K562 (cell line): ENCODE results near the gene AGBL1. TPM values are rescaled to one million over a fixed set of nuclear protein-coding genes. Genes with fewer than 3 reads are reported as not detected.

Source experiments
- ATAC-seq: fragments of 200-7000 bp; cut with Tn5 transposase; 3 replicates; pipeline ENCODE4 v1.9.1; 2020; ENCODE audit warnings: moderate library complexity
- BruUV-seq: library from RNA; stranded (reverse); fragments of 400-500 nt; replicated peaks from 2 replicates; lab custom pipeline; 2021; lab: Mats Ljungman, UMichigan
- CTCF ChIA-PET: fragments of 300-600 bp; formaldehyde crosslinking; extraction: SDS; loops from one replicate; lab custom pipeline; 2021; ENCODE audit warnings: low intra/inter-chr PET ratio; lab: Yijun Ruan, JAX
- POLR2A ChIA-PET: fragments of 300-600, 350-650 bp; sonication (Branson Sonifier 250); formaldehyde crosslinking; extraction: SDS; loops from one replicate; lab custom pipeline; 2021; ENCODE audit warnings: antibody characterized with exemption, inconsistent platforms; lab: Yijun Ruan, JAX
- DNase-seq, 4 experiments: peaks; one replicate each; pipeline versions ENCODE4 v3.0.0 to v3.0.0-alpha.2; 2011 to 2018; ENCODE audit warnings: low spot score in 3 of 4, mixed read lengths in 3 of 4; ENCODE audit errors: extremely low read depth in 1 of 4
- FAIRE-seq: peaks from 2 replicates; lab custom pipeline; 2011; peaks lifted over from hg19 to GRCh38; lab: Jason Lieb, UNC
- H2AFZ ChIP-seq: 2 replicates; pipeline ENCODE4 v1.6.0; 2011; ENCODE audit warnings: low read depth, low read length, control low read depth, inconsistent platforms
- H3K27ac ChIP-seq: fragments of 200-600 bp; 3 replicates; pipeline ENCODE4 v1.8.0; 2011; ENCODE audit warnings: low read depth, mild to moderate bottlenecking, control low read depth, inconsistent platforms, low read length, moderate library complexity, mixed read lengths; ENCODE audit errors: extremely low read depth
- H3K27me3 ChIP-seq, 2 experiments: fragments of 300-600 bp in 1 of 2; 2 replicates in 1 of 2; 3 replicates in 1 of 2; pipeline versions ENCODE4 v1.6.0 to v1.8.0; 2011; ENCODE audit warnings: inconsistent platforms in 2 of 2, low read length in 2 of 2, mild to moderate bottlenecking in 1 of 2, mixed read lengths in 1 of 2, moderate library complexity in 1 of 2; ENCODE audit not compliant: control insufficient read depth in 2 of 2, insufficient read depth in 2 of 2
- H3K36me3 ChIP-seq: fragments of 300-600 bp; 3 replicates; pipeline ENCODE4 v1.8.0; 2011; ENCODE audit warnings: mild to moderate bottlenecking, low read length, inconsistent platforms; ENCODE audit not compliant: control insufficient read depth, insufficient read depth
- H3K4me1 ChIP-seq, 2 experiments: fragments of 200-600 bp in 1 of 2; replicated peaks in 1 of 2; 2 replicates in 1 of 2; 3 replicates in 1 of 2; pipeline versions ENCODE4 v1.5.1 to v1.8.0; 2011; ENCODE audit warnings: inconsistent platforms in 2 of 2, low read length in 2 of 2, mild to moderate bottlenecking in 1 of 2, mixed read lengths in 1 of 2, moderate library complexity in 1 of 2; ENCODE audit not compliant: control insufficient read depth in 2 of 2, insufficient read depth in 2 of 2
- H3K4me2 ChIP-seq: 2 replicates; pipeline ENCODE4 v1.6.1; 2011; ENCODE audit warnings: low read length, control low read depth, inconsistent platforms, mixed read lengths; ENCODE audit not compliant: insufficient read depth
- H3K4me3 ChIP-seq: fragments of 200-600 bp; sonication (generic), shearing (Covaris generic); 2 replicates; pipeline ENCODE4 v1.5.1; 2016; ENCODE audit warnings: control low read depth, inconsistent platforms
- H3K79me2 ChIP-seq: fragments of 200-600 bp; 3 replicates; pipeline ENCODE4 v1.8.0; 2011; ENCODE audit warnings: low read length, inconsistent platforms; ENCODE audit not compliant: control insufficient read depth, insufficient read depth
- H3K9ac ChIP-seq, 2 experiments: 2 replicates each; pipeline versions ENCODE4 v1.6.0 to v1.6.1; 2011; ENCODE audit warnings: low read depth in 2 of 2, low read length in 2 of 2, control low read depth in 1 of 2, inconsistent platforms in 1 of 2, mild to moderate bottlenecking in 1 of 2, mixed read lengths in 1 of 2; ENCODE audit not compliant: insufficient read depth in 1 of 2
- H3K9me1 ChIP-seq: one replicate; pipeline ENCODE4 v1.6.0; 2011; ENCODE audit warnings: inconsistent platforms, mild to moderate bottlenecking, low read length, moderate library complexity; ENCODE audit not compliant: control insufficient read depth, insufficient read depth
- H3K9me3 ChIP-seq: replicated peaks from 2 replicates; pipeline ENCODE4 v1.5.1; 2011; ENCODE audit warnings: low read depth, low read length, inconsistent platforms; ENCODE audit not compliant: control insufficient read depth, insufficient read depth
- H4K20me1 ChIP-seq: replicated peaks from 2 replicates; pipeline ENCODE4 v1.6.1; 2011; ENCODE audit warnings: low read length, inconsistent platforms, mixed read lengths; ENCODE audit not compliant: control insufficient read depth, insufficient read depth
- C11orf30 ChIP-seq: fragments of 450-650 bp; IDR thresholded peaks from 2 replicates; pipeline ENCODE4 v1.6.1; 2016; ENCODE audit warnings: low read depth, mild to moderate bottlenecking
- CBX2 ChIP-seq: fragments of 200-600 bp; sonication (generic); IDR thresholded peaks from one replicate; pipeline ENCODE4 v1.6.1; 2012; ENCODE audit warnings: mild to moderate bottlenecking, low read length, inconsistent platforms; ENCODE audit not compliant: insufficient read depth, poor library complexity, severe bottlenecking
- CCNT2 ChIP-seq: IDR thresholded peaks from 2 replicates; pipeline ENCODE4 v1.6.1; 2011; ENCODE audit warnings: borderline replicate concordance, low read depth, mild to moderate bottlenecking, moderate library complexity, mixed read lengths, low read length; ENCODE audit not compliant: insufficient read length; ENCODE audit errors: extremely low read depth
- DACH1 ChIP-seq: fragments of 450-650 bp; IDR thresholded peaks from 2 replicates; pipeline ENCODE4 v1.6.1; 2018; ENCODE audit not compliant: partially characterized antibody
- E2F4 ChIP-seq: sonication (generic); formaldehyde crosslinking; IDR thresholded peaks from 2 replicates; pipeline ENCODE4 v1.8.0; 2022; ENCODE audit warnings: mild to moderate bottlenecking, low read depth, missing genetic modification reagents
- MAFF ChIP-seq: IDR thresholded peaks from 2 replicates; pipeline ENCODE4 v1.6.1; 2012; ENCODE audit warnings: low read length, improper control_type of control experiment
- MAFG ChIP-seq: fragments of 450-650 bp; conservative IDR thresholded peaks from 2 replicates; pipeline ENCODE4 v1.6.1; 2016; ENCODE audit warnings: missing genetic modification characterization, missing compliant biosample characterization
- MAFK ChIP-seq: IDR thresholded peaks from 2 replicates; pipeline ENCODE4 v1.6.1; 2011; ENCODE audit warnings: low read length, improper control_type of control experiment
- MLLT1 ChIP-seq, 2 experiments: fragments of 450-650 bp; IDR thresholded peaks; 2 replicates each; pipeline ENCODE4 v1.6.1; 2016
- NKRF ChIP-seq: fragments of 450-650 bp; IDR thresholded peaks from 2 replicates; pipeline ENCODE4 v1.6.1; 2016; ENCODE audit warnings: borderline replicate concordance
- NR1H2 ChIP-seq: sonication (generic); formaldehyde crosslinking; IDR thresholded peaks from 2 replicates; pipeline ENCODE4 v1.4.0; 2020; ENCODE audit warnings: mild to moderate bottlenecking, missing genetic modification reagents
- PATZ1 ChIP-seq: fragments of 250-450 bp; sonication (Bioruptor Pico); IDR thresholded peaks from 2 replicates; pipeline ENCODE4 v1.5.0; 2020; ENCODE audit warnings: mild to moderate bottlenecking, borderline replicate concordance
- PHTF2 ChIP-seq: fragments of 250-450 bp; sonication (Bioruptor Pico); IDR thresholded peaks from 2 replicates; pipeline ENCODE4 v1.5.0; 2021; ENCODE audit warnings: mild to moderate bottlenecking
- ZNF174 ChIP-seq: fragments of 250-450 bp; sonication (Bioruptor Pico); IDR thresholded peaks from 2 replicates; pipeline ENCODE4 v1.4.0; 2020; ENCODE audit warnings: mild to moderate bottlenecking
- ZNF316 ChIP-seq: fragments of 450-650 bp; IDR thresholded peaks from 2 replicates; pipeline ENCODE4 v1.6.1; 2016
- WGBS: fragments of 100-300 bp; shearing (Covaris generic); methylation state at CpG from one replicate; pipeline ENCODE4 v1.1.6; 2016; ENCODE audit warnings: low coverage, mixed read lengths; ENCODE audit not compliant: insufficient coverage; ENCODE audit errors: missing lambda C conversion rate; 5-methylcytosine and 5-hydroxymethylcytosine counted together
- in situ Hi-C: fragments of 300-500 bp; cut with MboI; formaldehyde crosslinking; loops from 4 replicates; pipeline ENCODE4 v1.15.0; 2018; ENCODE audit warnings: inconsistent platforms, mixed read lengths
- intact Hi-C: fragments of 100-400 bp; cut with micrococcal nuclease; formaldehyde crosslinking; loops from 2 replicates; pipeline ENCODE4 v1.14.2; 2022
- polyA plus RNA-seq, 8 experiments: library from polyadenylated mRNA; depleted of rRNA in 4 of 8; stranded (reverse) in 5 of 8; unstranded in 3 of 8; fragments of >200 nt; fragmentation: Nextera tagmentation in 2 of 8; fragmentation: Illumina TruSeq in 1 of 8; extraction: Ambion mirVana in 2 of 8; extraction: Trizol in 1 of 8; gene quantifications; 2 replicates each; pipeline versions ENCODE4 v1.2.1 to v1.2.3, GENCODE V29; 2011 to 2014; ENCODE audit warnings: inconsistent platforms in 1 of 8, missing spikeins in 1 of 8
- total RNA-seq, 7 experiments: library from RNA; depleted of rRNA in 6 of 7; stranded (reverse); fragments of >200 nt in 6 of 7; fragmentation: Illumina TruSeq in 2 of 7; extraction: Trizol in 2 of 7; gene quantifications; 2 replicates each; pipeline versions ENCODE4 v1.2.1 to v1.2.3, GENCODE V29; 2011 to 2021; ENCODE audit warnings: low replicate concordance in 1 of 7

Gene AGBL1
- total and polyA plus RNA-seq, 9 of the 15 experiments (the other 6 are each of a cell fraction or from before 2014, with no cell fraction given): not detected

GRCh38 chr15:86700864-86701610, 621.4 kb downstream of the AGBL1 start:
- H3K9me3 ChIP-seq: no peaks in the 10 kb centered on the region; the same call in 1 of the 2 replicates

More at GRCh38 chr15:86700864-86701610, 621.4 kb downstream of the AGBL1 start:
- no TSS peak for BruUV-seq
- Histone ChIP-seq H3K27ac (no peak overlapping the region), H3K4me2 (no peak overlapping the region), H3K79me2 (no peaks in the 10 kb centered on the region), H3K9me1 (no peaks in the 10 kb centered on the region), H3K4me1 (no peaks in the 10 kb centered on the region), H4K20me1 (no peaks in the 10 kb centered on the region), H3K27me3 (no peaks in the 10 kb centered on the region), H3K36me3 (no peaks in the 10 kb centered on the region), H3K9ac (no peak overlapping the region), H3K4me3 (no peak overlapping the region), H2AFZ (no peak overlapping the region)
- in situ Hi-C loops: no loop called here
- ChIA-PET POLR2A (no interaction called here), CTCF (no interaction called here)
- intact Hi-C loops: no loop called here
- WGBS: 2% methylated on average over 3 of the region's 3 CpGs
- no peak for DNase-seq
- no peak for FAIRE-seq
- TF ChIP-seq NR1H2 (CRISPR knock-in tag) (no peak), ZNF174 (CRISPR knock-in tag) (no peak), MAFF (peak; percentile 61), PHTF2 (CRISPR knock-in tag) (no peak), MLLT1 (IDR thresholded peaks at IDR 0.05) (no peak), ZNF316 (peak; percentile 44; the same call in 1 of the 2 replicates), CBX2 (no peak), MAFK (peak; percentile 73), CCNT2 (no peak), C11orf30 (0 out of 2 replicates have a peak, but pooled peaks have one; percentile 30), DACH1 (no peak), E2F4 (CRISPR knock-in tag) (no peak), NKRF (no peak), MAFG (tag) (peak; percentile 49), PATZ1 (CRISPR knock-in tag) (no peak)
- ATAC-seq: no peak
